HepG2 (cell line): ENCODE results near the gene SRSF2. TPM values are rescaled to one million over a fixed set of nuclear protein-coding genes. Genes with fewer than 3 reads are reported as not detected.

ENCODE experiments used
- EP300 ChIP-seq, 3 experiments: sonication (generic) in 1 of 3; formaldehyde crosslinking in 1 of 3; IDR thresholded peaks; 2 replicates each; pipeline versions ENCODE4 v1.5.1 to v1.6.1; 2011 to 2020; ENCODE audit warnings: low read depth in 2 of 3, low read length in 2 of 3, borderline replicate concordance in 1 of 3, improper control_type of control experiment in 1 of 3, mild to moderate bottlenecking in 1 of 3, missing genetic modification reagents in 1 of 3, moderate library complexity in 1 of 3
- EZH2 ChIP-seq: conservative IDR thresholded peaks from 2 replicates; pipeline ENCODE4 v1.6.1; 2012; ENCODE audit warnings: mild to moderate bottlenecking, low read depth, low read length, moderate library complexity
- FLYWCH1 ChIP-seq: sonication (generic); formaldehyde crosslinking; IDR thresholded peaks from 2 replicates; pipeline ENCODE4 v1.8.1; 2023; ENCODE audit warnings: mild to moderate bottlenecking, missing genetic modification reagents
- NCOA1 ChIP-seq: sonication (generic); formaldehyde crosslinking; IDR thresholded peaks from 2 replicates; pipeline ENCODE4 v1.9.0; 2021; ENCODE audit warnings: missing genetic modification reagents
- NCOA5 ChIP-seq: sonication (generic); formaldehyde crosslinking; IDR thresholded peaks from 2 replicates; pipeline ENCODE4 v1.4.0; 2020; ENCODE audit warnings: missing genetic modification reagents
- NFE2L2 ChIP-seq: fragments of 150-350 bp; IDR thresholded peaks from 2 replicates; pipeline ENCODE4 v1.6.1; 2014; ENCODE audit warnings: low read length
- PAF1 ChIP-seq: IDR thresholded peaks from 2 replicates; pipeline ENCODE4 v1.6.1; 2016; ENCODE audit warnings: missing genetic modification reagents, missing compliant biosample characterization
- RAD51 ChIP-seq: fragments of 450-650 bp; IDR thresholded peaks from 2 replicates; pipeline ENCODE4 v1.6.1; 2016; ENCODE audit warnings: borderline replicate concordance
- REL ChIP-seq: sonication (generic); formaldehyde crosslinking; conservative IDR thresholded peaks from 2 replicates; pipeline ENCODE4 v1.8.0; 2022; ENCODE audit warnings: mild to moderate bottlenecking, missing genetic modification reagents, moderate library complexity
- RORA ChIP-seq: sonication (generic); formaldehyde crosslinking; IDR thresholded peaks from 2 replicates; pipeline ENCODE4 v1.5.0; 2020; ENCODE audit warnings: mild to moderate bottlenecking, missing genetic modification reagents, moderate library complexity
- SOX6 ChIP-seq, 2 experiments: fragments of 450-650 bp in 1 of 2; sonication (generic) in 1 of 2; formaldehyde crosslinking in 1 of 2; IDR thresholded peaks; 2 replicates each; pipeline versions ENCODE4 v1.4.0 to v1.6.1; 2017 to 2020; ENCODE audit warnings: antibody characterized with exemption in 1 of 2, mild to moderate bottlenecking in 1 of 2, missing genetic modification reagents in 1 of 2
- SP5 ChIP-seq: IDR thresholded peaks from 2 replicates; pipeline ENCODE4 v1.6.1; 2016; ENCODE audit warnings: low read depth, borderline replicate concordance
- TMF1 ChIP-seq: sonication (generic); formaldehyde crosslinking; IDR thresholded peaks from 2 replicates; pipeline ENCODE4 v1.8.1; 2022; ENCODE audit warnings: low read depth, missing genetic modification reagents
- XBP1 ChIP-seq: sonication (generic); formaldehyde crosslinking; IDR thresholded peaks from 2 replicates; pipeline ENCODE4 v1.5.0; 2020; ENCODE audit warnings: missing genetic modification reagents
- ZNF282 ChIP-seq: fragments of 450-650 bp; IDR thresholded peaks from 2 replicates; pipeline ENCODE4 v1.6.1; 2018; ENCODE audit not compliant: partially characterized antibody
- ZNF557 ChIP-seq: sonication (generic); formaldehyde crosslinking; IDR thresholded peaks from 2 replicates; pipeline ENCODE4 v1.4.0; 2020; ENCODE audit warnings: missing genetic modification reagents
- ZNF589 ChIP-seq: sonication (generic); formaldehyde crosslinking; conservative IDR thresholded peaks from 2 replicates; pipeline ENCODE4 v1.8.0; 2022; ENCODE audit warnings: mild to moderate bottlenecking, moderate library complexity, missing genetic modification reagents
- ZNF615 ChIP-seq: sonication (generic); formaldehyde crosslinking; IDR thresholded peaks from 2 replicates; pipeline ENCODE4 v1.5.0; 2020; ENCODE audit warnings: mild to moderate bottlenecking, missing genetic modification reagents, borderline replicate concordance
- ZNF75D ChIP-seq: sonication (generic); formaldehyde crosslinking; IDR thresholded peaks from 2 replicates; pipeline ENCODE4 v1.8.1; 2023; ENCODE audit warnings: missing genetic modification reagents, mild to moderate bottlenecking, borderline replicate concordance
- ZSCAN30 ChIP-seq: sonication (generic); formaldehyde crosslinking; IDR thresholded peaks from 2 replicates; pipeline ENCODE4 v1.5.0; 2020; ENCODE audit warnings: mild to moderate bottlenecking, missing genetic modification reagents
- polyA plus RNA-seq, 8 experiments: library from polyadenylated mRNA; depleted of rRNA in 3 of 8; stranded (reverse) in 7 of 8; unstranded in 1 of 8; fragments of >200 nt; fragmentation: Illumina TruSeq in 4 of 8; extraction: Trizol in 4 of 8; gene quantifications; 2 replicates each; pipeline versions ENCODE4 v1.2.1 to v1.2.3, GENCODE V29; 2011 to 2016; ENCODE audit warnings: low read depth in 4 of 8, missing spikeins in 1 of 8, mixed read lengths in 1 of 8; ENCODE audit not compliant: insufficient read depth in 1 of 8
- total RNA-seq, 5 experiments: library from RNA; depleted of rRNA; stranded (reverse); fragments of >200 nt; fragmentation: Illumina TruSeq; extraction: Trizol; gene quantifications; 2 replicates each; pipeline ENCODE4 v1.2.3, GENCODE V29; 2016; ENCODE audit warnings: low read depth in 1 of 5
- TF ChIP-seq, protein P1 (sequence below), 2 experiments: sonication (generic) in 1 of 2; formaldehyde crosslinking in 1 of 2; IDR thresholded peaks; 2 replicates each; pipeline versions ENCODE4 v1.4.0 to v1.6.1; 2018 to 2020; ENCODE audit warnings: missing genetic modification reagents in 2 of 2, borderline replicate concordance in 1 of 2, low read depth in 1 of 2, mild to moderate bottlenecking in 1 of 2, missing biosample characterization in 1 of 2
- TF ChIP-seq, protein P2 (sequence below): sonication (generic); formaldehyde crosslinking; IDR thresholded peaks from 2 replicates; pipeline ENCODE4 v1.4.0; 2020; ENCODE audit warnings: missing genetic modification reagents, mild to moderate bottlenecking, borderline replicate concordance
- TF ChIP-seq, protein P3 (sequence below): sonication (generic); formaldehyde crosslinking; IDR thresholded peaks from 2 replicates; pipeline ENCODE4 v1.4.0; 2020; ENCODE audit warnings: missing genetic modification reagents

SRSF2 gene
- total and polyA plus RNA-seq, 2 of the 13 experiments (the other 11 are each of a cell fraction or from before 2014, with no cell fraction given), result 306 to 319 TPM

DNA sequence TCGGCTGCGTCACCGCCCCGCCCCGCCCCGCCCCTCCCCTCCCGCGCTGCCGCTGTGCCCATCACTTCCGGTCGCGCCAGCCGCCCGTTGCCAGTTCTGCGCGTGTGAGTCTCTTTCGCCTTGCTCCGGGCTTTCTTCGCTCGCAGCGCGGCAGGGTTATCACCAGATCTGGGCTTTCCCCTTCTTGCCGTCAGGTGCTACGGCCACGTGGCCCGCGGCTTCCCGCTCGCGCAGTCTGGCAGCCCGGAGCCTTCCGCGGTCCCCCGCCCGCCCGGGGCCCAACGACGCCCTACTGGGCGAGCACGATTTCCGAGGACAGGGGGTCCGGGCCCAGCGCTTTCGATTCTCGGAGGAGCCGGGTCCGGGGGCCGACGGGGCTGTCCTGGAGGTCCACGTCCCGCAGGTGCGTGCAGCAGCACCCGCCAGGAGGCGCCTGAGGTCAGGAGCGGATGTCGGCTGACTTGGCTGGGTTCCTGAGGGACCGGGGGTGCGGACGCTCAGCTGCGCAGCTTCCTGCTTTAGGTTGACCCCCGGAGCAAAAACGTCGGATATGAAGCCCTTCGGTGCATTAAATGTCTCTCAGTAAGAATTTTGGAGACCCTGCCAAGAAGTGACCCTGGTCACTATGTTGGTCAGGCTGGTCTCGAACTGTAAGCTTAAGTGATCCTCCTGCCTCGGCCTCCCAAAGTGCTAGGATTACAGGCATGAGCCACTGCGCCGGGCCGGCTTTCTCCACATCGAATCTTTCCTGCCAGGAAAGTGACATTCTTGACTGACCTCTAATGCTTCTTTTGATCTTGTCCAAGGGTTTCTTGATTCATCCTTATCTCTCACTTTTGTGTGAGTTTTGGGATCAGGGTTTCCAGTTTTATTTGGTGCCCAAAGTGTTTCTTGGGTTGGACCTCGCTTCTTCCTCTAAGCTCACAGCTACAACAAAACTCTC lies 10.1 kb downstream of the SRSF2 start, which contains the start of gene METTL23 (continued):
- TF ChIP-seq SOX6 (IDR thresholded peaks at IDR 0.05) (no peak), SOX6 (CRISPR knock-in tag; IDR thresholded peaks at IDR 0.05) (peak; percentile 8; the same call in 1 of the 2 replicates), ZSCAN30 (CRISPR knock-in tag) (peak; percentile 6; the same call in 1 of the 2 replicates), FLYWCH1 (CRISPR knock-in tag) (0 out of 2 replicates have a peak, but pooled peaks have one; percentile 24), ZNF557 (CRISPR knock-in tag) (no peak), NCOA5 (CRISPR knock-in tag) (no peak), ZNF615 (CRISPR knock-in tag) (no peak), EP300 (IDR thresholded peaks at IDR 0.05; ENCODE audit: low read depth in 2 of 2, low read length in 2 of 2) (no peak; a peak in 1 of 4 replicates), EP300 (CRISPR knock-in tag; IDR thresholded peaks at IDR 0.05; ENCODE audit: borderline replicate concordance) (no peak), XBP1 (CRISPR knock-in tag) (no peak), EZH2 (no peak), NFE2L2 (no peak), REL (peak; percentile 98), ZNF282 (no peak), ZNF75D (CRISPR knock-in tag) (no peak), ZNF589 (CRISPR knock-in tag) (peak; percentile 96), RORA (no peak), TMF1 (CRISPR knock-in tag) (no peak; the same call in 1 of the 2 replicates), NCOA1 (CRISPR knock-in tag) (no peak), SP5 (no peak), PAF1 (CRISPR knock-in tag) (no peak), RAD51 (no peak)
- TF ChIP-seq, protein P1, sequence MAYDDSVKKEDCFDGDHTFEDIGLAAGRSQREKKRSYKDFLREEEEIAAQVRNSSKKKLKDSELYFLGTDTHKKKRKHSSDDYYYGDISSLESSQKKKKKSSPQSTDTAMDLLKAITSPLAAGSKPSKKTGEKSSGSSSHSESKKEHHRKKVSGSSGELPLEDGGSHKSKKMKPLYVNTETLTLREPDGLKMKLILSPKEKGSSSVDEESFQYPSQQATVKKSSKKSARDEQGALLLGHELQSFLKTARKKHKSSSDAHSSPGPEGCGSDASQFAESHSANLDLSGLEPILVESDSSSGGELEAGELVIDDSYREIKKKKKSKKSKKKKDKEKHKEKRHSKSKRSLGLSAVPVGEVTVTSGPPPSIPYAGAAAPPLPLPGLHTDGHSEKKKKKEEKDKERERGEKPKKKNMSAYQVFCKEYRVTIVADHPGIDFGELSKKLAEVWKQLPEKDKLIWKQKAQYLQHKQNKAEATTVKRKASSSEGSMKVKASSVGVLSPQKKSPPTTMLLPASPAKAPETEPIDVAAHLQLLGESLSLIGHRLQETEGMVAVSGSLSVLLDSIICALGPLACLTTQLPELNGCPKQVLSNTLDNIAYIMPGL (CRISPR knock-in tag; IDR thresholded peaks at IDR 0.05; ENCODE audit: borderline replicate concordance in 1 of 2, low read depth in 1 of 2), result peak; percentile 90 to 96
- TF ChIP-seq, protein P2, sequence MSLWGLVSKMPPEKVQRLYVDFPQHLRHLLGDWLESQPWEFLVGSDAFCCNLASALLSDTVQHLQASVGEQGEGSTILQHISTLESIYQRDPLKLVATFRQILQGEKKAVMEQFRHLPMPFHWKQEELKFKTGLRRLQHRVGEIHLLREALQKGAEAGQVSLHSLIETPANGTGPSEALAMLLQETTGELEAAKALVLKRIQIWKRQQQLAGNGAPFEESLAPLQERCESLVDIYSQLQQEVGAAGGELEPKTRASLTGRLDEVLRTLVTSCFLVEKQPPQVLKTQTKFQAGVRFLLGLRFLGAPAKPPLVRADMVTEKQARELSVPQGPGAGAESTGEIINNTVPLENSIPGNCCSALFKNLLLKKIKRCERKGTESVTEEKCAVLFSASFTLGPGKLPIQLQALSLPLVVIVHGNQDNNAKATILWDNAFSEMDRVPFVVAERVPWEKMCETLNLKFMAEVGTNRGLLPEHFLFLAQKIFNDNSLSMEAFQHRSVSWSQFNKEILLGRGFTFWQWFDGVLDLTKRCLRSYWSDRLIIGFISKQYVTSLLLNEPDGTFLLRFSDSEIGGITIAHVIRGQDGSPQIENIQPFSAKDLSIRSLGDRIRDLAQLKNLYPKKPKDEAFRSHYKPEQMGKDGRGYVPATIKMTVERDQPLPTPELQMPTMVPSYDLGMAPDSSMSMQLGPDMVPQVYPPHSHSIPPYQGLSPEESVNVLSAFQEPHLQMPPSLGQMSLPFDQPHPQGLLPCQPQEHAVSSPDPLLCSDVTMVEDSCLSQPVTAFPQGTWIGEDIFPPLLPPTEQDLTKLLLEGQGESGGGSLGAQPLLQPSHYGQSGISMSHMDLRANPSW (CRISPR knock-in tag), result no peak
- TF ChIP-seq, protein P3, sequence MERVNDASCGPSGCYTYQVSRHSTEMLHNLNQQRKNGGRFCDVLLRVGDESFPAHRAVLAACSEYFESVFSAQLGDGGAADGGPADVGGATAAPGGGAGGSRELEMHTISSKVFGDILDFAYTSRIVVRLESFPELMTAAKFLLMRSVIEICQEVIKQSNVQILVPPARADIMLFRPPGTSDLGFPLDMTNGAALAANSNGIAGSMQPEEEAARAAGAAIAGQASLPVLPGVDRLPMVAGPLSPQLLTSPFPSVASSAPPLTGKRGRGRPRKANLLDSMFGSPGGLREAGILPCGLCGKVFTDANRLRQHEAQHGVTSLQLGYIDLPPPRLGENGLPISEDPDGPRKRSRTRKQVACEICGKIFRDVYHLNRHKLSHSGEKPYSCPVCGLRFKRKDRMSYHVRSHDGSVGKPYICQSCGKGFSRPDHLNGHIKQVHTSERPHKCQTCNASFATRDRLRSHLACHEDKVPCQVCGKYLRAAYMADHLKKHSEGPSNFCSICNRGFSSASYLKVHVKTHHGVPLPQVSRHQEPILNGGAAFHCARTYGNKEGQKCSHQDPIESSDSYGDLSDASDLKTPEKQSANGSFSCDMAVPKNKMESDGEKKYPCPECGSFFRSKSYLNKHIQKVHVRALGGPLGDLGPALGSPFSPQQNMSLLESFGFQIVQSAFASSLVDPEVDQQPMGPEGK (CRISPR knock-in tag), result 0 out of 2 replicates have a peak, but pooled peaks have one; percentile 55
